DMS79 (cell line): ENCODE measurements around the gene FGF11.

ENCODE experiments used
- DNase-seq: peaks from one replicate; lab custom pipeline; 2025; lab: John Stamatoyannopoulos, UW

FGF11 gene

DNA sequence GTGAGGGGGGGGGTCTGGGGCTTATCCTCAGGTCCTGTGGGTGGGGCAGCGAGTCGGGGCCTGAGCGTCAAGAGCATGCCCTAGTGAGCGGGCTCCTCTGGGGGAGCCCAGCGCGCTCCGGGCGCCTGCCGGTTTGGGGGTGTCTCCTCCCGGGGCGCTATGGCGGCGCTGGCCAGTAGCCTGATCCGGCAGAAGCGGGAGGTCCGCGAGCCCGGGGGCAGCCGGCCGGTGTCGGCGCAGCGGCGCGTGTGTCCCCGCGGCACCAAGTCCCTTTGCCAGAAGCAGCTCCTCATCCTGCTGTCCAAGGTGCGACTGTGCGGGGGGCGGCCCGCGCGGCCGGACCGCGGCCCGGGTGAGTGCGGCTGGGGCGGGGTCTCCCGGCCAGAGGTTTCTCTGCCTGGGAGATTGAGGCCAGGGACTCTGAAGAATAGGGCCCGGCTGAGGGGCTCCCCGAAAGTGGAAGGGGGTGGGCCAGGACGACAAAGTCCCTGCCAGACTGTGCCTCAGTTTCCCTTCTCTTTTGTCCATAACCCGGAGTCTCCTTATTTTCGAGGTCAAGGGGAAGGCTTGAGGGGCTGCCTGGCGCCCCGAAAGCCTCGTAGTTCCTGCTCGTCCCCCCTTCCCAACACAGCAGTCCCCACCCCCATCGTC lies at the start of gene FGF11:
Gene FGF11 (plus strand): TSS at position 51 of the 651 bp plus-strand sequence. CDS start 109 bp downstream, at position 160.
- no peak for DNase-seq

DNA sequence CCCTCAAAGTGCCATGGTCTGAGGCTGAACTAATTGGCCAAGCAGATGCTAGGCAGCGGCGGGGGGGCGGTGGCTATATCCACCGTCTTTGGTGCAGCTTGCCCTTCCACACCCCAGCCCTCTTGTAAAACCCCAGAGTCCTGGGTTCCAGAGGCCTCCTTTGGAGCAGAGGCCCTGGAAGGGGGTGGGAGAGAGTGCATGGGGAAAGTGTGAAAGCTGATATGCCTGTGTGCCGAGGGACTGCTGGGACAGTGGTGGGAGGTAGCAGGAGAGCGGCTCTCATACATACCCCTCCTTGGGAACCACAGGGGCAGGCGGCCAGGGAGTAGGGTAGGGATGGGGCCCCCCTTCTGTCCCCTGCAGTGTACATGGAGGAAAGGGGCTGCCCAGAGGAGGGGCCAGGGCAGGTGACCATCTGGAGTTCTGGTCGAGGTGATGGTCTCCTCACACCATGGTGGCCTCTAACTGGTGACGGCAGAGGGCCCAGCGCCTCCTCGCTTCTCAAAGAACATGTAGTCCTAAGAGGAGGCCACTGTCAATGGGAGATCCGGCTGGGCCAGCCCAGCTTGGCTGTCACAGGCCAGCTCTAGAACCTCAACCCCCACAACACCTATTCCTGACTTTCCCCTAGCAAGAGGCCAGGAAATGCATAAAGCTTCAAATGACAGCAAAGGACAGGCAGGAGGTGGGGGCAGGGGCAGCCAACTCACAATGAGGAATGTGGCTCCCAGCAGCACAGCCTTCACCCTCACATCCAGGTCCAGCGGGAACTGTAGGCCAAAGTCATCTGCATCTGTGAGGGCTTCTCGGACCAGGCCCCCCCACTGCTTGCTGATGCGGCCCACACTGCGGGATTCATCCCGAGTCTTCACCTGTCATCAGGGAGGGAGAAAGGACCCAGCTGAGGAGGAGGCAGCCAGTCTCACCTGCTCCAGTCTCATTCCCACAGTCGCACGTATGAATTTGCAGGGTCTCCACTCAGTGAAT lies 49.1 kb upstream of the FGF11 start:
- DNase-seq: no peak

DNA sequence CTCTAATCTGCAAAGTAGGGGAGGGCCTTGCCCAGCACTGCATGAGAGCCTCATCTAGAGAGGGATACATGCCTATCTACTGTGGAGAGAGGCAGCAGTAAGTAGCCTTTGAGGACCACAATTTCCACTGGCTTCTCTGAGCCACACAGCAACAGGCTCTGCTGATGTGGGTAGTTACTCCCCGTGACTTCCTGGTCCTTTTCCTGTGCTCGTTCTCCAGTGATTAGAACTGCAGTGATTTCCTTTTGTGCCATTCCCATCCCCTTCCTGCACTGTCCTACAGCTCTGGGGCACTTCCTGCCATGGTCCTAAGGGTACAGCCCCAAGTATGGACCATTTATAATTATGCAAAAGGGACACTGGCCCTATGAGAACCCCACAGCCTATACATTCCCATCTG lies 48.0 kb upstream of the FGF11 start:
- no peak for DNase-seq

DNA sequence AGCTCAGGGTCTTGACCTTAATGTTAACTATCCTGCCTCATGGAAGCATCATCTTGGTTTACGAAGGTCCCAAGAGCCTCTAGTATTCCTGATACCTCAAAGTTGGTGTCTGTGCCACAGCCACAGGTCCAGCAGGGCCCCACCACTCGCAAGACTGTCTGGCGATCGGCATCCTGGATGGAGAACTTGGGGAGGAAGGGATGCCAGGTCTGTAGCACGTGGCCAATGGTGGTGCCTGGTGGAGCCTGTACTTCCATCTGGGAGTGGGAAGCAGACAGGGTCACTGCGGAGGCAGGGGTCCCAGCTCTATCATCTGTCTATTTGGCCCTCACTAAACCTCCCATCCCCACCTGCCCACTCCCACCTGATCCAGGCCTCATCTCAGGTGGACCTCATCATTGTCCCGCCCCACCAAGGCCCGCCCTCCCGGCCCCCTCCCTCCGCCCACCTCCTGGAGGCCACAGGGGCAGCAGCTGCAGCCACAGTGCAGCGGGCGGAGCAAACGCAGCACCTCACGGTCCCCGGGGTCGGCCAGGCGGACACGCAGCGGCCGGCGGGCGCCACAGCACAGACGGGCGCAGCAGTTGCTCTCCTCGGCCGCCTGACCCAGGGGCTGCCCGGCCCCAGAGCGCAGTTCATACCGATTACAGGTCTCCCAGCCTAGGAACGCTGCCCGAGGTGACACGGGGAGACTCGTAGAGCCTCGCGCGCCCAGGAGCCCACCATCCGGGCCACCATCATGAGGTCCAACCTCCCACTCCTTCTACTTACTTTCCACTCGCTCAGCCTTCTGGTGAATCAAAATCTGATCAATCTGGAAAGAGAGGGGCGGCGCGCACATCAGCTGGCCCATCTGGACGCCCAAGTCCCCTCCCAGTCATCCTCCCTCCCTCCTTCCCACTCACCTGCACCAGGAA lies 46.4 kb upstream of the FGF11 start:
- no peak for DNase-seq

DNA sequence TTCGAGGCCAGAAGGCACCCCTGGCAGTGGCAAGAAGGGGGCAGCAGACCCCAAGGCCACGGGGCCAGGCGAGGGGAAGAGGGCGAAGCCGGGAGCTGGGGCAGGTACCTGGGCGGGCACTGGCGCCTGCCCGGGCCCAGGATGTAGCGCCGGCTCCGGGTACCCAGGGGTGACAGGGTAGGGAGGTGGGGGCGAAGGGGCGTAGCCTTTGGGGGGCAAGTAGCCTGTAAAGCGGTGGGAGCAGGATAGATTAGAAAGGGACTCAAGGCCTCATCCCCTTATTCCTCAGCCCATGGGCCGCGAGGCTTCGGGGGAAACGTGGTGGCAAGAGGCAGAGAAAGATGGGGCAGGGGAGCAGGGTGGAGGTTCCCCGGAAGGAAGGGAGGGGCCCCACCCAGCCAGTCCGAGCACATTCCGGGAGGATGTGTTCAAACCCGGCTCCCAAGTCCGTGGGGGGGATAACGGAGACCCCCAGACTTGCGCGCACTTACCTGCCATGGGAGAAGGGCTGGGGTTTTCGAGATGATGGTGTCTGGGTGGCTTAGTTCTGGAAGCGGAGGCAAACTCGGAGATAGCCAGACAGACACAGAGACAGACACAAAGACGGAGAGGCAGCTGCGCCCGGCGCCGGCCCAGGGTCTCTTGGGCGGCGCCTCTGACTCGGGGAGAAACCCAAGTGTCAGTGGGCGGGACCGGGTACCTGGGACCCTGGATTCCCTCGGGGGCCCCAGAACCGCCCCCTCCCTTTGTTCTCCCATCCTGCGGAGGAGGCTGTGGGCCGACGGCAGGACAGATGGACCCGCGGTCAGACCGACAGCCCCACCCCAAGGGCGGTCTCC lies 45.5 kb upstream of the FGF11 start:
- peak; percentile 70 for DNase-seq

DNA sequence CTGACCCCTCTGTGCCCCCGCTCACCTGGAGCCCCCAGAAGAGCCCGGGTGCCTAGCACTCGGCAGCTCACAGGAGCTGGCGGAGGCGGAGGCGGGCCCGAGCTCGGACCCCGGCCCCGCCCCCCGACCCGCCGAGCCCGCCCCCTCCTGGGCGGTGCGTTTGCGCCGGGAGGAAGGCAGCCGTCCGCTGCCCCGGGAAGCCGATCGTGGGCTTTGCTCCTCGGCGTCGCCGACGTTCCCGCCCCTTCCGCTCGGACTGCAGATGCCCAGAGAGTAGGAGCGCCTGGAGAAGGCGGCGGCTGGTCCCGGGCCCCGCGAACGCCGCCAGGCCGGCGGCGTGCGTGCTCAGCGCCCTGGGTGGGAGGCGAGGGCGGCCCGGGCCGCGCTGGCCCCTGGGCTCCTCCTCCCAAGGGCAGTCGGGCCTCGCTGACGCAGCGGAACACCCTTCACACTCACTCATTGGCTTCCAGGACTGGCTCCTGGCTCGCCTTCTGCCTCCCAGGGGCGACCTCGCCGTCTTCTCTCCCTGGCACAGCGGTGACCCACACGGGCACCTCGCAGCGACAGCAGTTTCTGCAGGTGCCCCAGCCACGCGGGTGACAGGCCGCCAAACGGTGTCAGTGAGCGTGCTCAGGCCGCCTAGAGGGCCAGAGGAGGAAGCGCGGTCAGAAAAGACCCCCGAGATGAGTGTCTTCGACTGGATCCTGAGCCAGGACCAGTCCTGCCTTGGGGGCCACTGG lies 44.7 kb upstream of the FGF11 start, which contains the start of gene PLSCR3:
Gene PLSCR3 (minus strand): TSS at position 74 of the 740 bp plus-strand sequence. CDS start 415 bp downstream, outside the sequence.
- DNase-seq: peak; percentile 75

DNA sequence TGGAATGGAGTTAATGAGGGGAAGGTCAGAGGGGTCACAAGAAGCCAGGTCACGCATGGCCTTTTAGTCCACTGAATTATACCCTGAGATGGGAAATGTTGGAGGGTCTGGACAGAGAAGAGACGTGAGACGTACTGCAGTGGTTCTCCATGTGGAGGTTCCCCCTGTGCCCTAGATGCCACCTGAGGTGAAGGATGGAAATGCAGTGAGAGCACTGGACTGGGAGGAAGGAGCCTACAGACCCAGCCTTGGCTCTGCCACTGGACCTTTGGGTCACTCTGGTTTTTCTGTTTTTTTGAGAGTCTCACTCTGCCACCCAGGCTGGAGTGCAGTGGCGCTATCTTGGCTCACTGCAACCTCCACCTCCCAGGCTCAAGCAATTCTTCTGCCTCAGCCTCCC lies 43.2 kb upstream of the FGF11 start:
- DNase-seq: no peak

DNA sequence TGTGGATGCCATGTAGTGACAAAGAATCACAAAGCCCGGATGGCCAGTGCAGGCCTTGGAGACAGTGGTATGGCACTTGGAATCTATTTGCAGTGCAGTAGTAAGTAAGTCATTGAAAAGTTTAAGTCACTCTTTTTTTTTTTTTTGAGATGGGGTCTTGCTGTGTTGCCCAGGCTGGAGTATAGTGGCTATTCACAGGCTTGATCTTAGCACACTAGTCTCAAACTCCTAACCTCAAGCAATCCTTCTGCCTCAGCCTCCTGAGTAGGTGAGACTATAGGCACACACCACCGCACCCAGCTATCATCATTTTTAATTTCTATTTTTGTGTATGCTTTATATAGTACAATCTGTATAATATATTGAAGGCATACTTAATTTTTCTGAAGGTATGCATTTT lies 40.7 kb upstream of the FGF11 start:
- DNase-seq: no peak

DNA sequence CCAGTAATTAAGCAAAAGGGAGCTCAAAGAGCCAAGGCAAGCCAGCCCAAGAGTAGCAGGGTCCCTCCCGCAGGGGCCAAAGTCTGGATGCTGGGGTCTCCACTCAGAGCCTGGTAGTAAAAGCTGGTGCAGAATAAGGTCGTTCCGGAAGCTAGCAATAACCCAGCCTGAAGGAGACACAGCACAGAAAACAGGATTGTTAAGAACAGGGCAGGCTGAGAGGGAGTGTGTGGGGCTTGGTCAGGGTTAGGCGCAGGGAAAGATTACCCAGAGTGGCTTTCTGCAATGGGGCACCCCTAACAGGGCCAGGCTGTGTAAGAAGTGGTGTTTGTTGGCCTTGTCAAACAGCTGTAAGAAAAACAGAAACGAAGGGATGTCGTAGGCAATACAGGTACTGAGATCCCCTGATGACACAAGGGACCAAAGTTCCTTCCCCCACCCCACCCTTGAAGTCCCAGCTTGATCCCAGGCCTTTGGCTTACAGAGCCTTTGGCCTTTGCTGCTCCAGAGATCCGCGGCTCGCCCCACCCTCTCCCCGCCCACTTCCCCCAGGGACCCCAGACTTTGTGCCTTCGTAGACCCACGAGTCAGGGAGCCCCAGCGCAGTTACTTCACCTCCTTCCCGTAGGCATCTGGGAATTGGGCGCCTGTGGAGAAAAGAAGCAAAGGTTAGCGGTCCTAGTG lies 36.1 kb upstream of the FGF11 start:
- no peak for DNase-seq

DNA sequence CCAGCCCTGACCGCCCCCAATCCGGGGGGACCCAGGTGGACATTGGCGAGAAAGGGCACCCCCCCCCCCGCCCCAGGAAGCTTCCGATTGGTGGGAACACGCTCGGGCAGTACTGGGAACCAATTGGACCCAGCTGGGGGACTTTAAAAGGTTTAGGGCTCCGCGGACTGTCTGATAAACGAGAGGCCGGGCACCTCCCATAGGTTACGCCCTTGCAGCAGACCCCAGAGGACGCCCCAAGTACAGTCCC lies 35.7 kb upstream of the FGF11 start:
- DNase-seq: peak; percentile 81

DNA sequence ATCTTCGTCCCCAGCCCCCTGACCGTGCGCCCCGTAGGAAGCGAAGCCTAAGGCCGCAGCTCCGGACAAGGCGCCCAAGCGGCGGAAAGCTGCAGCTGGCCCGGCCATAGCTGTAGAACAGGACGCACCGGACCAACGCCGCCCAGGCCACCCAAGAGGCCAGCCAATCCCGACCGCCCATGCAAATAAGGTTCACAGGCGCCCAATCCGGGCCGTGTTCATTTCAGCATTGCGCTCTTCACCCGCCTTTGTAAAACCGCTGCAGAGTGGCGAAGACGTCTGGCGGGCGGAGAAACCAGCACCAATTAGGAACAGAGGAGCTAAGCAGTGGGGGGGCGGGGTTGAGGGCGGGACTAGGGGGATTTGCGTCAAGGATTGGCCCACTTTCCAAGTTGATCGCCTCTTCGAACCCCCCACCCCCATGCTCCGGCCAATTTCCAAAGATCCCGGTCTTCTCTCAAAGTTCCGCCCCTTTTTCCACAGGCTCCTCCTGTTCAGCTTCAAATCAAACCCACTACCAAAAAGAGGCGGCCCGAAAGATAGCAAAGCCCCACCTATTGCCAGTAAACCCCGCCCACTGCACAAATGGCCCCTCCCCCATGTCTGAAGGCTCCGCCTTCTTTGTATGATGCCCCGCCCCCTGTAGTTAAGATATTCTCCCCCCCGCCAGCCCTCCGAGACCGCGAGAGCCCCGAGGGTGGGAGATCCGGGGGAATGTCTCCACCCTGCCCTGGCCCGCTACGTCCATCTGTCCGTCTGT lies 35.2 kb upstream of the FGF11 start, which contains the start of gene TMEM256:
Gene TMEM256 (minus strand): TSS at position 121 of the 760 bp plus-strand sequence. CDS start 13 bp downstream, at position 108.
- DNase-seq: peak; percentile 99

DNA sequence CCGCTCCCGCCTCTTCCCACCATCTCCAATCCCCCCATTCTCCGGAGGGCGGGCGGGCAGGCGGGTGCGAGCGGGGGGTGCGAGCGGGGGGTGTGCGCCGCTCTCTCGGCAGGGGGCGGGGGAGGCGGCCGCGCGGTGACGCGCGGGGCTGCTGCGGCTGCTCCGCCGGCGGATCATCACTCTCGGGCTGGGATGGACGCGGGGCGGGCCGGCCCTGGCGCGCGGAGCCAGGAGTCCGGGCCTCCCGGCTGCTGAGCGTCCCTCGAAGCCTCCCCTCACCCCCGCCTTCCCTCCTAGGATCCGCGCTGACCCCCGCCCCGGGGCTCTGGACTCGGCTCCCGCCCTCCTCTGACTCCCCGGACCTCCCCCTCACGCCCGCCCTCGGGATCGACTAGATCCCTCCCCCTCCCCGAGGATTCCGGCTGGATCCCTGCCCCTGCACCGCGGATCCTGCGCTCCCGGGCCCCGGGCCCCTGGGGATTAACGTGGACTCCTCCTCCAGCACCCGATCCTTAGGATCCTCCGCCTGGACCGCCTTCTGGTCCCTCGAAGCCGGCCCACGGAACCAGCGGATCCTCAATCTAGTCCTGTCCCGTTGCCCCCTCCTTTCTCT lies 34.5 kb upstream of the FGF11 start:
- DNase-seq: no peak

DNA sequence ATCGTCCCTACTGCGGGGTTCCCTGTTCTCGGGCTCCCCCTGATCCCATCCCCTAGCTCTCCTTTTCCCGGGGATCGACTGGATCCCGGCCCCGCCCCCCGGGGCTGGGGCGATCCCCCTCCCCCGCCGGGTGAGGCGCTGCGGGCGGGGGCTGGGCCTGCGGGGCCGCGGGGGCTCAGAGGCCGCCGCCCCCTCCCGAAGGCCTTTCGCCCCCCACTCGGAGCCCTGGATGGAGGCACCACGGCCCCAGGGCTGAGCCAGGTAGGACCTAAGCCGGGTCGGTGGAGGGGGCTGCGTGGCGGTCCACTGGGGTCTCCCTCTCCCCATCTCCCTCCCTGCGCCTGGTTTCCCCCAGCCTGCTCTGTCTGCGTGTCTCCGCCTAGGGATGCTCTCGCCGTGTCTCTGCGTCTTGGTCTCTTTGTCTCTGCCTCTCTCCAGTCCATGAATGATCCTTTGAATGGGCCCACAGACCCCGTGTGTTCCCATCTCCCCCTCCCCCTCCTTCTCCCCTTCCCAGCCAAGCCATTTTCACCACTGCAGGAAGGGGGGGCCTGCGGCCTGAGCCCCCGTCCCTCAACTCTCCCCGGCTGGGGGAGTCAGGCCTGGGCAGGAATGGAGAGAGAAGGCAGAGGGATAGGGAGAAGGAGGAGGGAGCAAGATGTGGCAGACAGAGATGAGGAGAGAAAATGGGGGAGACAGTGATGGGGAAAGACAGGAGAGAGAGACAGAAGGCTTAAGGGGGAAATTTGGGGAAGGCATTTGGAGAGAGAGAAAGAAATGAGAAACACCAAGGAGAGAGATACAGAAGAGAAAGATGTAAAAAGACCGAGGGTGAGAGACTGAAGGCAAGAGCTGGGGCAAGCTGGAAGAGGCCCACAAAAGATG lies 33.7 kb upstream of the FGF11 start:
- no peak for DNase-seq

DNA sequence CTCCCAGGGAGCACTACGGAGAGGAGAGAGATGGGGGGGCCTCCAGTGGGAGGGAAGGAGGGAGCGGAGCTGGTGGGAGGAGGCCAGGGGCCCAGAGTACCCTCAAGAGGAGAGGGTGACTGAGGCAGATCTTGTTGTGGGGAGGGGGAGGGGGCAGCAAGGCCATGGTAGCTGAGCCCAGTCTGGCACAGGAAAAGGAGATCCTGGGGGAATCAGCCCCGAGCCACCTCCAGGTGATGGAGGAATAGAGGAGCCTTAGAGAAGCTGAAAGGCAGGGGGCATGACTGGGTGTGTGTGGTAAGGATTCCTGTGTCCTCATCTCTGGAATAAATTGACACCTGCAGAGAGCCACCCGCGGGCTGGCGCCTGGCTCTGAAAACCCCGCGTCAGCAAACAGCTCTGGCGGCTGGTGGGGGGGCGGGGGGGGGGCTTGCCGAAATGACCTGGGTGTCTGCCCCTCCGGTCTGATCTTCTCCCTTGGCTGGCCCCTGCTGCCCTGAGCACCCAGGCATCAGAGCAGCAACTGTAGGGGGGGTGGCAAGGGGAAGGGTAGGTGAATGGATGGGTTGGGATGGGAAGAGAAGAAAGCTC lies 33.0 kb upstream of the FGF11 start:
- DNase-seq: no peak

DNA sequence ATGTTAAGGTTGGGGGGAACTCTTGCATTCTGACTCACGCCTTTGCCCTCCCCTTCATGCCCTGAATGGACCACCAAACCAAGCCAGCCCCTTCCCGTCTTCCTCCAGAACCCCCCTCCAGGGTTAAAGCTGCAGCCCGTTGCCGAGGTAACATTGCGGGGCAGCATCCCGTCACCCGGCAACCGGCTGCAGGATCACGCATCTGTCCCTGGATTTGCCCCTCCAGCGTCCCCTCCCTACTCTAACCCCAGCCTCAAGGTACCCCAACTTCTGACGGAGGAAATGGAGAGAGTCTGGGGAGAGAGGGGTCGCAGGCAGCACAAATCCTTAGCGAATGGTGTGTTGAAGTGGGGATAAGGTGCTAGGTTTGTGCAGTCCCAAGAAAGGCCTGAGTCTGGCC lies 32.2 kb upstream of the FGF11 start:
- no peak for DNase-seq

DNA sequence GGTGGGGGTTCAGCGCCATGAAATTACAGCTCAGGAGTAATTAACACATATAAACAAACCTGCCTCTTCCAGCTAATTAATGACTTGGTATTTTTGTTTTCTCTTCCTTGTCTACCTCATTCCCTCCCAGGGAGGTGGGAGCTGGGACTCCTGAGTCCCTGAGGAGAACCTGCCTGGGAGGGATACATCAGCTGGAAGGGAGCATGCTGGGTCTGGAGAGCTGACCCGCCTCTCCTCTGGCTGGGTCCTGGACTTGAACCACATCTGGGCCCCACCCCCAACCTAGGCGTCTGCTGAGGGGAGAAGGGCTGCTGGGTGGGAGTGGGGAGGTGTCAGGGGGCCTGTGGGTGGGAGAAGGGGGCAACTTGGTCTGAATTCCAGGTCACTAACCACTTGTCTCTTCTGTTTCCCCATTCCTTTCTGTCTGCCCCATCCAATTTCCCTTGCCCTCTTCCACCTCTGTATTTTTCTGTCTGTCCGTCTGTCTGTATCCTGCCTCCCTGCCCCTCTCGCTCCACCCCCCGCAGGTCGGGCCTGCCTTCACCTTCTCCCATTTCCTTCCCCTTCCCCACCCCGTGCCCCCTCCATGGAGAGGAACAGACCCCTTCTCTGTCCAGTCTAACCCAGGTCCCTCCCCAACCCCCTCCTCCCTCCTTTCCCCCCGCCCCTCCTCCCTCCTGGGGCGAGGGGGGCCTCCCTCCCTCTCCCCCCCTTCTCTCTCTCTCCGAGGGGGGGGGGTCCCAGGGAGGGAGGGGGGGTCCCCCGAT lies 31.6 kb upstream of the FGF11 start, which contains the start of gene NLGN2:
Gene NLGN2 (plus strand): TSS at position 361 of the 767 bp plus-strand sequence. CDS start 411 bp downstream, outside the sequence.
- DNase-seq: no peak
